Measurements from ENCODE around the gene GIT1. TPM values are rescaled to one million over a fixed set of nuclear protein-coding genes. Genes with fewer than 3 reads are reported as not detected.

Gene GIT1
- total and polyA plus RNA-seq, 7 experiments from 2014 or later, result 6.8 to 76.3 (median 49.1) TPM

GRCh38 chr17:29573871-29574731 lies 15.3 kb downstream of the GIT1 start:
- no peak for ATAC-seq
- Histone ChIP-seq H3K36me3 (ENCODE audit: control insufficient read depth in 2 of 3, insufficient read depth in 3 of 3, low read length in 3 of 3) (peaks cover 0 to 61% (median 4%) of the 10 kb centered on the region in 3 experiments), H3K9me3 (ENCODE audit: control insufficient read depth in 2 of 3, low read length in 3 of 3) (no peaks in the 10 kb centered on the region), H3K27me3 (ENCODE audit: control insufficient read depth in 2 of 2, insufficient read depth in 2 of 2, low read length in 2 of 2) (no peaks in the 10 kb centered on the region), H3K4me1 (ENCODE audit: control insufficient read depth in 2 of 2, insufficient read depth in 2 of 2, low read length in 2 of 2) (peaks cover 3 to 4% of the 10 kb centered on the region in 2 donors), H3K27ac (ENCODE audit: low read depth, low read length) (no peak overlapping the region), H3K4me3 (ENCODE audit: low read length) (no peak overlapping the region)
- DNase-seq, result no peak
- H3K4me1 Mint-ChIP-seq, result peaks cover 14 to 19% (median 16%) of the 10 kb centered on the region in 7 donors
- ChIA-PET POLR2A (interaction anchor here (0.7 to 2.5 kb wide), 3 partner anchors 12 to 44 kb away, joined by 3 to 7 read pairs (median 3); no protein-coding TSS in a partner anchor), CTCF (interaction anchor here (0.9 to 1.7 kb wide), 5 partner anchors 12 to 207 kb away, joined by 3 to 9 read pairs (median 4); partner anchors contain the start of gene ANKRD13B)
- intact Hi-C loops (cut with micrococcal nuclease), result no loop called here
- peaks cover 0 to 9% (median 0%) of the 10 kb centered on the region in 5 donors for H3K36me3 Mint-ChIP-seq
- H3K27me3 Mint-ChIP-seq, result no peaks in the 10 kb centered on the region
- peak overlapping the region in 1 of 9 donors; percentile 65 for H3K27ac Mint-ChIP-seq
- no peaks in the 10 kb centered on the region for H3K9me3 Mint-ChIP-seq
- H3K4me3 Mint-ChIP-seq, result no peak overlapping the region

GRCh38 chr17:29573558-29573869 lies 15.9 kb downstream of the GIT1 start:
- Histone ChIP-seq H3K27me3 (ENCODE audit: control insufficient read depth in 2 of 2, insufficient read depth in 2 of 2, low read length in 2 of 2) (no peaks in the 10 kb centered on the region), H3K4me1 (ENCODE audit: control insufficient read depth in 2 of 2, insufficient read depth in 2 of 2, low read length in 2 of 2) (peaks cover 3 to 7% of the 10 kb centered on the region in 2 donors), H3K9me3 (ENCODE audit: control insufficient read depth in 2 of 3, low read length in 3 of 3) (no peaks in the 10 kb centered on the region), H3K4me3 (ENCODE audit: low read length) (no peak overlapping the region), H3K36me3 (ENCODE audit: control insufficient read depth in 2 of 3, insufficient read depth in 3 of 3, low read length in 3 of 3) (peaks cover 0 to 55% (median 4%) of the 10 kb centered on the region in 3 experiments), H3K27ac (ENCODE audit: low read depth, low read length) (no peak overlapping the region)
- DNase-seq (no peak), ATAC-seq (no peak)
- intact Hi-C loops (cut with micrococcal nuclease), result no loop called here
- Mint-ChIP-seq H3K27me3 (no peaks in the 10 kb centered on the region), H3K36me3 (peaks cover 0 to 8% (median 0%) of the 10 kb centered on the region in 5 donors), H3K4me1 (peaks cover 17 to 21% (median 17%) of the 10 kb centered on the region in 7 donors), H3K27ac (peak overlapping the region in 1 of 9 donors; percentile 19), H3K4me3 (peak overlapping the region in 1 of 10 donors; percentile 6), H3K9me3 (no peaks in the 10 kb centered on the region)
- POLR2A ChIA-PET, result interaction anchor here (1.0 to 2.5 kb wide), 4 partner anchors 8 to 44 kb away, joined by 3 to 7 read pairs (median 4); no protein-coding TSS in a partner anchor
- CTCF ChIA-PET, result interaction anchor here (0.9 to 1.7 kb wide), 4 partner anchors 12 to 207 kb away, joined by 3 to 9 read pairs (median 4); partner anchors contain the start of gene ANKRD13B

GRCh38 chr17:29572691-29573557 lies 16.5 kb downstream of the GIT1 start:
- intact Hi-C loops (cut with micrococcal nuclease), result no loop called here
- no peak overlapping the region for H3K27ac ChIP-seq (ENCODE audit: low read depth, low read length)
- peak overlapping the region in 1 of 10 donors; percentile 6 for H3K4me3 Mint-ChIP-seq
- peaks cover 0 to 8% (median 0%) of the 10 kb centered on the region in 5 donors for H3K36me3 Mint-ChIP-seq
- H3K27me3 Mint-ChIP-seq, result no peaks in the 10 kb centered on the region
- ATAC-seq, result peak; percentile 32
- peaks cover 0 to 3% (median 0%) of the 10 kb centered on the region in 11 donors for H3K9me3 Mint-ChIP-seq
- H3K9me3 ChIP-seq (ENCODE audit: control insufficient read depth in 2 of 3, low read length in 3 of 3), result no peaks in the 10 kb centered on the region
- H3K4me1 Mint-ChIP-seq, result peaks cover 17 to 21% (median 17%) of the 10 kb centered on the region in 7 donors
- no peaks in the 10 kb centered on the region for H3K27me3 ChIP-seq (ENCODE audit: control insufficient read depth in 2 of 2, insufficient read depth in 2 of 2, low read length in 2 of 2)
- H3K4me1 ChIP-seq (ENCODE audit: control insufficient read depth in 2 of 2, insufficient read depth in 2 of 2, low read length in 2 of 2), result peaks cover 3 to 7% of the 10 kb centered on the region in 2 donors
- peaks cover 0 to 54% (median 4%) of the 10 kb centered on the region in 3 experiments for H3K36me3 ChIP-seq (ENCODE audit: control insufficient read depth in 2 of 3, insufficient read depth in 3 of 3, low read length in 3 of 3)
- DNase-seq, result peak in 5 of 9 donors; percentile 43 to 69 (median 47)
- POLR2A ChIA-PET, result interaction anchor here (0.6 to 1.8 kb wide), 4 partner anchors 9 to 358 kb away, joined by 3 to 5 read pairs (median 3); no protein-coding TSS in a partner anchor
- H3K4me3 ChIP-seq (ENCODE audit: low read length), result no peak overlapping the region
- CTCF ChIA-PET, result interaction anchor here (0.8 to 1.7 kb wide), 3 partner anchors 20 to 203 kb away, joined by 3 to 9 read pairs (median 4); partner anchors contain the start of gene ANKRD13B
- no peak overlapping the region for H3K27ac Mint-ChIP-seq

GRCh38 chr17:29571883-29572681 lies 17.4 kb downstream of the GIT1 start:
- Histone ChIP-seq H3K27ac (ENCODE audit: low read depth, low read length) (no peak overlapping the region), H3K4me3 (ENCODE audit: low read length) (no peak overlapping the region), H3K27me3 (ENCODE audit: control insufficient read depth in 2 of 2, insufficient read depth in 2 of 2, low read length in 2 of 2) (no peaks in the 10 kb centered on the region), H3K9me3 (ENCODE audit: control insufficient read depth in 2 of 3, low read length in 3 of 3) (no peaks in the 10 kb centered on the region), H3K36me3 (ENCODE audit: control insufficient read depth in 2 of 3, insufficient read depth in 3 of 3, low read length in 3 of 3) (peaks cover 0 to 45% (median 4%) of the 10 kb centered on the region in 3 experiments), H3K4me1 (ENCODE audit: control insufficient read depth in 2 of 2, insufficient read depth in 2 of 2, low read length in 2 of 2) (peaks cover 3 to 7% of the 10 kb centered on the region in 2 donors)
- DNase-seq, result peak in 1 of 9 donors; percentile 19
- Mint-ChIP-seq H3K4me3 (no peak overlapping the region), H3K4me1 (peaks cover 17 to 21% (median 17%) of the 10 kb centered on the region in 7 donors), H3K27me3 (no peaks in the 10 kb centered on the region), H3K9me3 (peaks cover 0 to 3% (median 0%) of the 10 kb centered on the region in 11 donors), H3K36me3 (peaks cover 0 to 8% (median 0%) of the 10 kb centered on the region in 5 donors), H3K27ac (no peak overlapping the region)
- intact Hi-C loops (cut with micrococcal nuclease), result no loop called here
- POLR2A ChIA-PET, result interaction anchor here (0.6 to 1.2 kb wide), 3 partner anchors 10 to 359 kb away, joined by 3 to 5 read pairs (median 3); no protein-coding TSS in a partner anchor
- no peak for ATAC-seq
- CTCF ChIA-PET, result interaction anchor here (0.8 to 1.7 kb wide), 2 partner anchors 188 to 203 kb away, joined by 3 to 9 read pairs; no protein-coding TSS in a partner anchor

- peak overlapping the region in 1 of 9 donors; percentile 59 for H3K27ac Mint-ChIP-seq
- ChIA-PET CTCF (interaction anchor here (0.6 to 2.9 kb wide), 3 partner anchors 8 to 19 kb away, joined by 3 to 12 read pairs (median 6); no protein-coding TSS in a partner anchor), POLR2A (interaction anchor here (6.0 kb wide), 1 partner anchor 44 kb away, joined by 59 read pairs; no protein-coding TSS in a partner anchor)
- H3K4me1 Mint-ChIP-seq, result peaks cover 17 to 21% (median 17%) of the 10 kb centered on the region in 7 donors
- no peak overlapping the region for H3K4me3 Mint-ChIP-seq
- no peak for ATAC-seq
- H3K36me3 Mint-ChIP-seq, result peaks cover 0 to 8% (median 0%) of the 10 kb centered on the region in 5 donors
- Histone ChIP-seq H3K9me3 (ENCODE audit: control insufficient read depth in 2 of 3, low read length in 3 of 3) (no peaks in the 10 kb centered on the region), H3K27ac (ENCODE audit: low read depth, low read length) (no peak overlapping the region), H3K27me3 (ENCODE audit: control insufficient read depth in 2 of 2, insufficient read depth in 2 of 2, low read length in 2 of 2) (no peaks in the 10 kb centered on the region), H3K36me3 (ENCODE audit: control insufficient read depth in 2 of 3, insufficient read depth in 3 of 3, low read length in 3 of 3) (peaks cover 0 to 39% (median 4%) of the 10 kb centered on the region in 3 experiments), H3K4me1 (ENCODE audit: control insufficient read depth in 2 of 2, insufficient read depth in 2 of 2, low read length in 2 of 2) (peaks cover 3 to 7% of the 10 kb centered on the region in 2 donors), H3K4me3 (ENCODE audit: low read length) (no peak overlapping the region)
- no peaks in the 10 kb centered on the region for H3K27me3 Mint-ChIP-seq
- intact Hi-C loops (cut with micrococcal nuclease), result no loop called here
- H3K9me3 Mint-ChIP-seq, result peaks cover 0 to 3% (median 0%) of the 10 kb centered on the region in 11 donors
- DNase-seq, result no peak
These were observed 18.0 kb downstream of the GIT1 start for GRCh38 chr17:29571486-29571882.
